GM19438 (cell line): Measurements from ENCODE around the gene CDH12.
"Not testable (repeated sequence)": the region's sequence is repeated elsewhere in the genome, so short reads cannot be mapped to it uniquely, and the experiment has no call there.

Experiments
- ATAC-seq: cut with Tn5 transposase; IDR thresholded peaks from one replicate; pipeline ENCODE4 v1.9.1; 2021; ENCODE audit warnings: low read depth; ENCODE audit not compliant: unreplicated experiment

Gene CDH12

DNA sequence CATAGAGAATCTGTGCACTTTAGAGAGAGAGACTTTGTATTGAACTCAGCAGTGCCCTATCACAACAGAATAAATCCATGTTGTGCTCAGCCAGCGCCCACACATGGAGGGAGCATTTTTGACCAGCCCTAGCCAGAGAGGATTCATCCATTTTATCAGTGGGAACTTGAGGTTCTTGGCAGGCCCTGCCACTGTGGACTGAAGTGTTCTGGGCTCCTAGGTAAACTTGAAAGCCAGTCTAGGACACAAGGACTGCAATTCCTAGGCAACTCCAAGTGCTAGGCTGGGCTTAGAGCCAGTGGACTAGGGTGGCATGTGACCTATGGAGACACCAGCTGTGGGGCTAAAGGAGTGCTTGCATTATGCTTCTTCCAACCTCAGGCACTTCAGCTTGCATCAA lies 523.5 kb downstream of the CDH12 start:
- ATAC-seq: no peak

DNA sequence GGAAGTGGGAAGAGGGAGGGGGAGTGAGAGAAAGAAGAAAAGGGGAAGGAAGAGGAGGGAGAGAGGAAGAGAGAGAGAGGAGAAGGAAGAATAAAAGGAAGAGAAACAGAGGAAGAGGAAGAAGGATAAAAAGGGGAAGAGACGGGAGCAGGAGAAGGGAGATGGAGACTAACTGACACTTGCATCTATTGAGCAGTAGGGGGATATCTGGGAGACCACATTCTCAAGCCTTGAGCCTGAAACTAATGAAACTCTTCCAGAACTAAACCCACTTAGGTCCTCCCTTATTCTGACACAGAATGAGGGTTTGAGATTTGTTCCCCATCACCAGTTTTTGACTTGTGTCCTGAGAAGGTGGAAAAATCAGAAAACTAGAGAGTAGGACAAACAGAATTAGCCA lies 533.3 kb downstream of the CDH12 start:
- no peak for ATAC-seq

DNA sequence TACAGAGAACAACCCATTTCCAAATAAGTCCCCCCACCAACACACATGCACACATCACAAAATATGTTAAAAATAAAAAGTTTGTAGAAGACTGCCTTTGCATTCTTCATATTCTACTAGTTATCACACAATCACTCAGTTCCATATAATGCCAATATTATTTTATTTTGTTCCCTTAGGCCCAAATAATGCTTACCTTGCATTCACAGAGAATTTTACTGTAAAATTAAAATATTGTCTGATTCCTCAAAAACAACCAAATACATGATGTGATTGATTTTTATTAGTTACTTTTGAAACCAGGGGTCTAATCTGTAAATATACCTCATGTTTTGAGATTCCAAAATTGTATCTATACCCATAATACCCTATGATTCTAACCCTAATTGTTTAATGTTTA lies 536.9 kb downstream of the CDH12 start:
- ATAC-seq: no peak

DNA sequence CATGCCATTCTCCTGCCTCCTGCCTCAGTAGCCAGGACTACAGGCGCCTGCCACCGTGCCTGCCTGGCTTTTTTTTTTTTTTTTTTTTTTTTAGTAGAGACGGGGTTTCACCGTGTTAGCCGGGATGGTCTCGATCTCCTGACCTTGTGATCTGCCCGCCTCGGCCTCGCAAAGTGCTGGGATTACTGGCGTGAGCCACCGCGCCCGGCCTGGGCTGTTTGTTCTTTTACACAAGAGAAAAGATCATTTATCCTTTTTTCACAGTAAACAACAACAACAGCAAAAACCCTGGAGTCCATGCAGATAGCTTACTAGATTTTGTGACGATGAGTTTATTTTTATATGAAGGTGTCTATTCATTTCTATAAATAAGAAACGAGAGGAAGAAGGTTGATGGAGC lies 538.1 kb downstream of the CDH12 start:
- not testable (repeated sequence) for ATAC-seq

DNA sequence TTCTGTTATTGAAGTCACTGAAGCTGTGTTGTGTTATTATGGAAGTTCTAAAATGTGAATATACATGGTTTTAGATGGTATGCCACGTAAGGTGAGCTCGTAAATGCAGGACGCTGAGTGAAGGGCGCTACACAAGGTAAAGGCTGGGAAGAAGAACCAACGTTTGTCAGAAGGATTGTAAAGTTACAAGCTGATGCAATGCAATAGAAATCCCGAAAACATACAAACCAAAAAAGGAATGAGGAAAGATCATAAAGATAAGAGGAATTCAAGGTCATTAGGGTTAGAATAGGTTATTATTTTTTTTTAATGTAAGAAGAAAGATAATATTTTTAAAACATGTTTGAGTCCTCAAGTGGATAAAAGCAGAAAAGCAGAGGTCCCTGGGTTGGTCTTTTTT lies 538.6 kb downstream of the CDH12 start:
- no peak for ATAC-seq

DNA sequence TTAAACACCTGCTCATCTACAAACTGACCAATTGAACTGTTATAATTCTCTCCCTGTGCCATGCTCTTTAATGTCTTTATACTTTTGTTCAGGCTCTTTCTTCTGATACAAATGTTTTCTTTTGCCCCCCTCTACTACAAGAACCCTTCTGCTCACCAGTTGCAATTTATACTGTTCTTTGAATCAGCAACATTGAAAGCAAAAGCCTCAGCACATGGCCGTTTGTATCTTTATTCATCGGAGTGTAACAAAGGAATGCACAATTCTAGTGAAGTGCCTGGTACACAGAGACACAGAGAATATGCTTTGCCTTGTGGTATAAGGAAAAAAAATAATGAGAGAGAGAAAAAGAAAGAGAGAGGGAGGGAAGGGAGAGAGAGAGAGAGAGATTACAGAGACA lies 547.1 kb downstream of the CDH12 start:
- no peak for ATAC-seq

DNA sequence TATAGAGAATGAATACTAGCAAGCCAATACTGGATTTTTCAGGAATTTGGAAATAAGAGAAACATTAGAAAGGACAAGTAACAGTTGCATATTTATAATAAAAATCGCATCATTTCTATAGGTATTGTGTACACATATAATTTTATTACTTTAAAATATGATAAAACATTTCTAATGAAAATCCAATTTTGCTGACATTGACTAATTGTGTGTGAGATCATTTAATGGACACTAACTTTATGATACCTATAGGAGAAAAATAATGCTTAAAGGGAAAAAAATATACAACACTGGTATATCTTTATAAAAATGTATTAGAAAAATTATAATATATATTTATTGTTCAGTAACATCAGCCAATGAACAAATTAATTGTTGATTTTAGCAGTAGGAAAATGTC lies 557.3 kb downstream of the CDH12 start:
- no peak for ATAC-seq

DNA sequence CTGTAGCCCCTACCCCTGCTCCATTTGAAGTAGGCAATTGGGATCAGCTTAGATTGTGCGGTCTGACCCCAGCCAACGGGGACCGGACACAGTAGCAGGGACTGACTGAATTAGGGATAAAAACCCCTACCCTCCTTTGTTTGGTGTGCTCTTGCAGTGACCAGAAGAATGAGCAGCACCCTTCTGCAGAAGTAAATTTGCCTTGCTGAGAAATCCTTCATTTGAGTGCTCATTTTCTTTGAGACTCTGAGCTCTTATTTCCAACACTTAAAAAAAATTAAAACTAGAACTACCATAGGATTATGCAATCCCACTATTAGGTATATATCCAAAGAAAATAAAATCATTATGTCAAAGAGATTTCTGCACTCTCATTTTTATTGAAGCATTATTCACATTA lies 560.0 kb downstream of the CDH12 start:
- ATAC-seq: no peak

DNA sequence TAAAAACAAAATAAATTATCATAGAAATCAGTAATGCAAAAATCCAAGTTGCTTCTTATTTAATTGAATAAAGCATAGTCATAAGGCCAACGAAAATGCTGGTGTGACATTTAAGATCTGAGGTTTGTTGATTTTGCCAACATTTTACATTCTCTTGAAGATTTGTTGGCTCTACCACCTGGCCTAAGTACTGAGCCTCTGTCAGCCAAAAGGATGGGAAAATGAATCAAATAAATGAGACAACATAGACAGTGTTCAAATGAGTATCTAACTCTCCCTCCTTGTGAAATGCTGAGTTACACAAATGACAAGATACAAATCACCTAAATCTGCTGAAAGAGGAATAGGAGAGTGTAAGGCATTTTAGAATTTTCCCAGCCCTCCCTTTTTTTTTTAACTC lies 575.0 kb downstream of the CDH12 start:
- no peak for ATAC-seq

DNA sequence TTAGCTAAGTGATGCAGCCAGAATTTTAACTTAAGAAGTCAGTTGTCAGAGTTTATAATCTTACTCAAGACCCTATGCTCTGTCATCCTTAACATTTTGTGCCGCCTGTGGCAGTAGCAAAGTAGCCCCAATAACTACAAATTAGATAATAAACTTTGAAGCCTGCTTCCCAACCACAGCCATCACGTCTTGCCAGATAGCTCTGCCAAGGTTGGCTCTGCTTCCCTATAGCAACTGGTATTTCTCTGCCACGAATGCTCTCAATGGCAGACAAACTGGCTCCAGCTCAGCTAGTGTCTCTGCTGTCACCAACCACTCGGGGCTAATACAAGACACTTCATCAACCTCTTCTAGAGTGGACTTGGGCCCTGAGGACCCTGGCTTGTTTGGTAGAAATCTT lies 576.1 kb downstream of the CDH12 start:
- ATAC-seq: no peak

DNA sequence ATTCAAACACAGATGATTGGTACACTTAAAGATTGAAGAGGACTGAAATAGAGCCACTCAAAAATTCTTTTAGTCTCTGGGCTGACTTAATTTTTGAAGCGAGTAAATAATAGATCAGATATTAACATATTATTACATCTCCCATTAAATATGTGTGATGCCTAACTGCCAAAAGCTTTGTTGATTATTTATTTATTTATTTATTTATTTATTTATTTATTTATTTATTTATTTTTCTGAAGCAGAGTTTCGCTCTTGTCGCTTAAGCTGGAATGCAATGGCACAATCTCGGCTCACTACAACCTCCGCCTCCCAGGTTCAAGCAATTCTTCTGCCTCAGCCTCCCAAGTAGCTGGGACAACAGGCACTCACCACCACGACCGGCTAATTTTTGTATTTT lies 587.3 kb downstream of the CDH12 start:
- ATAC-seq: not testable (repeated sequence)

DNA sequence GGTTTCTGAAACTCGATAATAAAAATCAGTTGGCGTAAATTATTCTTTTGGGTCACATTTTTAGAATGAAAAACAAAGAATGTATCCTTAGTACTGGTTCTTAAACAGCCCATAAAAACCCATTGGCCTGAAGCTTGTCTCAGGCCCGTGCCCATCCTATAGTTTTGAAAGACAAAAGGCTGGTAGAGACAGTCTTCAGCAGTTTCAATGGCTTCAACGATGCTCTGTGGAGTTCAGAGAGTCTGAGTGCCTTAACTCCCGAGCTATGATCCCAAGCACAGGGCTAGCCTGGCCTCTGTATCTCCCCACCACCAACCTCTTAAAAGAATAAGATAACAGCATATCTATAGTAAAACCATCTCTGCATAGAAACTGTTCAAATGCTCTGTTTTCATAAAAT lies 595.0 kb downstream of the CDH12 start:
- ATAC-seq: no peak

DNA sequence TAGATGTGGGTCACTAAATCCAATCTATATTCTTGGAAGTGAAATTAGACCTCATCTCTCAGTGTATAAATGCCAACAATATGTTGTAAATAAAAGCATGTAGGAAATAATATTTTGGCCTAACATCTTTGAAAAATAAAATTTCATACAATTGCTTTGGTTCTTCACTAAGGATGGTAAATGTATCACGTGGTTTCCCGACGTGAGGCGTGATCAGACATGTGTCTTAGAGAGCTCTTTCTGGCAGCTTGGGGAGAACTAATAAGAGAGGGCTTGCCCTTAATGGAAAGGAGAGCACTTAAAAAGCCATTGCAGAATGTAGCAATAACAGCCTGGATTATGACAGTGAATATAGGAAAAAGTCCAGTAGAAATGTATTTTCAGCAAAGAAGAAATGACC lies 602.6 kb downstream of the CDH12 start:
- no peak for ATAC-seq

DNA sequence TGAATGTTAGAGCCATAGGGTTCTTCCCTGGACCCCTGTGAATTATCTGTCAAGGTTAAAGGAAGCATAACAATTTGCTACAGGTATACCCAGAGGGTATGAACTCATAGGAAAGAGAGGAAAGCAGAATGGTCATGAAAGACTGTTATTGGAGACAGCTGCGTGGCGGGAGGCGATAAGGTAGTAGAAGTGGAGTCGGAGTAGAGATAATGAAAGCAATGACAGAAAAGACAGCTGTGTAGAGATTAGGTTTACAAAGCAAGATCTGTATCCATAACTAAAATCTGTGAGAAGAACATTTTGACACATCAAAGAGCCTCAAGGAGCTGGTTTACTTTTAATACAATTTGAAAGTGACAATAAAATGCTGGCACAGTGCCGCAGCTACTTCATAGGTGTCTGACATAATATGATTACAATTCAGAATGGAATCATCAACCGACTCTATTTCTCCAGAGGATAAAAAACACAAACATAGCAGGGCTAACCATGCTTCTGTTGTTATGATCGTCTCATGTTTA lies 603.9 kb downstream of the CDH12 start:
- ATAC-seq: no peak

DNA sequence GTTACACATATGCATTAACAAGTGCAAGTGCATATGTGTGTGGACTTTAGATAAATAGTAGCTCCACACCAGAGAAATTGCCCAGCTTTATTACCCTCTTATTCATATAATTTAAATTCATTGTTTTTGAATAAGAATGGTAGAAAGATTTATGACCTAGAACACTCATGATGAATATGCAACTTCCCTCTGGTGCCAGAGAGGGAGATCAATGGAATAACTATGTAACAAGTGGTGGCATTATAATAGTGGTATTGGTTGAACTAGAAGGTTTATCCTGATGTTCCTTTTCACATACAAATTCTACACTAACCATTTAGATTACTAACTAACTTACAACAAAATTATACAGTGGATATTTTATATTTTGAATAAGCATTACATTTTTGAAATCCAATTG lies 607.4 kb downstream of the CDH12 start:
- no peak for ATAC-seq

DNA sequence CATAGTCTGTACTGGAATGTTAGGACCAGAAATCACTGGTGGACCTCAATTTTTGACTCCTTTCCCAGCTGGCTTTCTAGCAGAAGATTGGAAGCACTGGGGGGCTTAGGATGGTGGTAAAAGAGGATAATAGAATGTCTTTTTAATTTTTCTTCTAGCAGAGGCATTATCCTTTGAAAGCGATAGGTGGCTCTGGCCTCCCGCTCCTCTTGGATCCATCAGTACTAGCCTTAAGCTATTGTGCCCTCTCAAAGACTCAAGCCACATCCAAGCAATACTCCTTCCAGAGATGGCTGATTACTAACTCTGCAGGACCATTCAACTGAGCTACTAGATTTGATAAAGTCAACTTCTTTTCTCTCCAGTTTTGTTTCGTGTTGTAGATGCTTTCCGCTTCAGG lies 610.6 kb downstream of the CDH12 start:
- no peak for ATAC-seq

DNA sequence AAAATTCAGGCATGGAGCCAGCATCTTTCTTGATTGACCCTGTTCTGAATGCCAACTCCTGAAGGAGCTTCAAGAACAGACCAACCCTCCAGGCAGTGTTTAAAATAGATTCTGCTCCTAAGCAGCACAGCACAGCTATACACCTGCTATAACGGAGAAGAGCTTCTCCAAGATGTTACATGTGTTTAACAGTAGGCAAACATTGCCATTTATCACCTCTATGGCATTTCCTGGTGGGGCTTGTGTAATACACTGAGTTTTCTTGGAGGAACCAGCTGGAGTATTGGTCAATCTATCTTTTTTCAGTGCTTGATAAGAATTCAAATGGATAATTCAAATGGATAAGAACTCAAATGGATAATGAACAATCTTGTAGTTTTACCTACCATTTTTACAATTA lies 615.1 kb downstream of the CDH12 start:
- ATAC-seq: no peak

DNA sequence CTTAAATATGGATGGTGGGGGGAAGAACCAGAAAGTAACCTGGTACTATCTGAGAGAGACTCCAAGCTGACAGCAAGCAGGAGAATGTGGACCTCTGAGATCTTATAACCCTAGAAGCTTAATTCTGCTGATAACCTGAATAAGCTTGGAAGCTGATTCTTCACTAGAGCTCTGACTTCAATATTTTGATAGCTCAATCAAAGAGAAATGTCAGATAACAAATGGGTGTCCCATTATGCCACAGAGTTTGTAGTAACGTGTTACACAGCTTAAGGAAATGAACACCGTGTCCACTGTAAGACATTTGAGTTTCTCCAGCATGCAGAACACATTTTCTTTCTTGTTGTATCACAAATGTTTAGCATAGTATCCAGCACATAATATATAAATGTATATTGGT lies 626.7 kb downstream of the CDH12 start:
- no peak for ATAC-seq

DNA sequence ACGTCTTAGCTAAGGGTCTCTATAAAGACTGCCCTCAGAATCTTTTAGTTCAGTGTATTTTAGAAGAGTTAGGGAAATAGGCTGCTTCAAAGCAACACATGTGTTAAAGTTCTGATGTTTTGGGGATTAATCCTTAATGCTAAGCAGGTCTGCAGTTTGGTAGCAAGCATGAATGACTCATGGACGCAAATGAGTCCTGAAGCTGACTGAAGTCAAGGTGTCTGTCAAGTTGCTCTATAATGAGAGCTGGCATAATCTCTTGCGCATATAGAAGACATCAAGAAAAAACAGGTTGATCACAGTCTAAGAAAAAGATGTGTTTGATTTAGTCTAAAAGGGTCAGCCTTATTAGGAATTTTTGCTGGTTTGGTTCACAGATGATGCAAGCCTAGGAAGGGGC lies 630.1 kb downstream of the CDH12 start:
- no peak for ATAC-seq

DNA sequence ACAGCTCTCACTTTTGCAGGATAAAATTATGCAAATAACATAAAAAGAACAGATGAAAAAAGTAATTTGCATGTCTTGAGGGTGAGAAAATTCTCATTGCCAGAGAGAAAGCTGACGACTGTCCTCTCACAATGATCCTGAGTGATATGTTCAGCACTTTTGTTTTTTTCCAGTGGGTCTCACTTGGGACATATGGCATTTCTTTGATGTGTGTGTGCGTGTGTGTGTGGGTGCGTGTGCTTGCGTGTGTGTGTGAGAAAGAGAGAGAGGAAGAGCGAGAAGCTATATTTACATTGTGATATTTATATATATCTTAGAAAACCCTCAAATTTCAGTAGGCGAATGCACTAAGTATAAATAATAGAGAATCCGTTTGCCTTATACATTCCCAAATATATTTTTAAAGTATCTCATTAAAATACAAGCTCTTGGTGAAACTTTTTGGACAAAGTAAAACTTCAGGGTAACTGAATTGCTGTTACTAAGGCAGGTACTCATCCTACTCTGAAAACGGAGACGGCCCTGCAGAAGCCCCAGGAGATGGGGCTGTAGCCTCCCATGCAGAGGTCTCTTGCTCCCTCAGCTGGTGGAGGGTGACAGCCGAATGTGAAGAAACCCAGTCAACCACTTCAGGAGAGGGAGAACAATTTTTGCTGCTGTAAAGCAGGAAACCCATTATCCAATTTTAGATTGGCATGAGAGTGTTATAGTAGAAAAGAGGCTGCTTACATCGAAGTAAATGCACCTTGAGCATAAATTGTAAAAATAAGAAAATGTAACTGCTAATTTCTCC lies 639.2 kb downstream of the CDH12 start:
- ATAC-seq: not testable (repeated sequence)

DNA sequence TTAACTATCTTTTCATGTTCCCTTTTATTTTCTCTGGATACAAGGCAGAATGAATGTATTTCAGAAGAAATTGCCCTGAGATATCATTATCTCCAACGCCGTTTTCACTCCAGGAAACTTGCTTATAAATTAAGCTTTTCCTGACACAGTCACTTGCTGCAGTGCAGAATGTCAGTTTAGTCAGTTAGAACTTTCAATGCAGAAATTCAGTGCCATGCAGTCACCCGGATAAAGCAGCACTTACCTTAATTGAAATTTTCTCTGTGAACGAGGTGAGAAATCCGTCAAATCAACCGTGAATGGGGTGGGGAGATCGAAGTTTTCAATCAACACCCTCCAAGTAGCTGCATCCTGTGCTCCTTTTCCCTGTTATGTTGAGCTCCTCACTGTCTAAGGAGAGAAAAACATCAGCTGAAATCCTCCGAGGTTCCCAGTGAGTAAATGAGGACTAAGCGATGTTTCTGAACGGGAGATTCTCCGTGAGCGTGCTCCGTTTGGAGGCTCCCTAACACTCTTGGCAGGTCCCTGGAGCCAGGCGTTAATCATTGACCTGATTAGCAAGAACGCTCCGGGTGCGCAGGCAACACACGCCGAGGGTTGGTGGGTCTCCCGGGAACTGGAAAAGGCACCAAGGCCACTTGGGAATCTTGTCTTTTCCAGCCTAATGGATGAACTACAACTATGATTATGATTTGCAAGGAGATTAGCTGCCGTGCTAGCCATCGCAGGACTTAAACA lies 640.7 kb downstream of the CDH12 start:
- ATAC-seq: not testable (repeated sequence)

DNA sequence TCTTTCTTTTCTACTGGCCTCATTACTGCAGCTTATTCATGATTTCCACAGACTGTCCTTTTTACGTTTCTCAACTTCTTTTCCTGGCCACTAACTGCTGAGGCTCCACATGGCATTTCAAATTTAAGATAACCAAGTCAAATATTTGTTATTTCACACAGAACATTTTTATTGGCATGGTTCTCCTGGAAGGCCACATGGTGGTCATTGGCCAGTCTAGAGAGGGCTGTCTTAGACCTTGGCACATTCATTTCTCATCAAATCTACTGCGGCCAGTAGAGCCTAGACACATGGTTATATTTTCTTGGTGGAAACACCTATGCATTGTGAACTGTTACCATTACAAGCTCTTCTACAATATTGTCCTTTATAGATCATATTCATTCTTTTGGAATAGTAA lies 644.7 kb downstream of the CDH12 start:
- not testable (repeated sequence) for ATAC-seq
